ENCODE data around the gene ZMYM5. TPM values are rescaled to one million over a fixed set of nuclear protein-coding genes. Genes with fewer than 3 reads are reported as not detected.
"Not testable (repeated sequence)": the region's sequence is repeated elsewhere in the genome, so short reads cannot be mapped to it uniquely, and the experiment has no call there.

ZMYM5 gene
- total RNA-seq, 1 experiment from 2014 or later: 27.9 TPM

DNA sequence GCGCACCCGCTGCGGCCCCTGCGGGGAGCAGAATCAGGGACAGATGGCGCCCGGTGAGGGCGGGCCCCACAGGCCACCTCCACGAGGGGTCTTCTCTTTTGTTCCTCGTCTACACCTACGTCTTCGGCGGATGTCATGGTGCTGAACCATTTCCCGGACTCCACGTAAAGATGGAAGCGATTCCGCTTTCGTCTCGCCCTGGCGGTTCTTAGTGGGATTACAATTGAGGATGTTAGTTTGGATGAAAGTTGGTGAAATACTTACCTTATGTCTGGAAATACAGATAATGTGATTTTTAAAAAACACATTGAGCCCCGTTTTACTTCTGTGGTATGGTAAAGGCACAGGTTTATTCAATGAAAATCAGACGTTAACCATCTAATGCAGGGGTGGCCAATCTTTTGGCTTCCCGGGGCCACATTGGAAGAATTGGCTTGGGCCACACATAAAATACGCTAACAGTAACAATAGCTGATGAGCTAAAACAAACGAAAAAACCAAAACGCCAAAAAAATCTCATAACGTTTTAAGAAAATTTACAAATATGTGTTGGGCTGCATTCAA lies 1.4 kb upstream of the ZMYM5 start:
- H3K4me3 ChIP-seq (ENCODE audit: low read length): peak overlapping the region; percentile 75
- no peaks in the 10 kb centered on the region for H3K9me2 ChIP-seq (replicated peaks; ENCODE audit: insufficient read depth, low read length)

GRCh38 chr13:19864024-19864745 lies 736 bp upstream of the ZMYM5 start:
- Histone ChIP-seq H4K20me1 (ENCODE audit: insufficient read depth, low read depth, low read length) (no peaks in the 10 kb centered on the region), H3K9me2 (replicated peaks; ENCODE audit: insufficient read depth, low read length) (no peaks in the 10 kb centered on the region), H3K9ac (ENCODE audit: low read length) (peak overlapping the region; percentile 87), H3K79me2 (ENCODE audit: low read length) (peaks cover 29% of the 10 kb centered on the region), H3K9me3 (ENCODE audit: low read length) (no peaks in the 10 kb centered on the region), H3K36me3 (ENCODE audit: insufficient read depth, low read length) (no peaks in the 10 kb centered on the region), H2AFZ (ENCODE audit: low read length) (peak overlapping the region; percentile 81; the same call in 1 of the 2 replicates), H3K27me3 (ENCODE audit: low read length) (no peaks in the 10 kb centered on the region), H3K27ac (ENCODE audit: low read length) (peak overlapping the region; percentile 87), H3K4me2 (ENCODE audit: low read depth, low read length, poor library complexity, severe bottlenecking) (peak overlapping the region; percentile 63), H3K4me3 (ENCODE audit: low read length) (peak overlapping the region; percentile 75), H3K4me1 (ENCODE audit: low read length) (peaks cover 23% of the 10 kb centered on the region)
- peak; percentile 88 for DNase-seq

More for the DNA sequence above, 1.4 kb upstream of the ZMYM5 start:
- Histone ChIP-seq H4K20me1 (ENCODE audit: insufficient read depth, low read depth, low read length) (no peaks in the 10 kb centered on the region), H3K4me2 (ENCODE audit: low read depth, low read length, poor library complexity, severe bottlenecking) (peak overlapping the region; percentile 63), H3K27me3 (ENCODE audit: low read length) (no peaks in the 10 kb centered on the region), H3K36me3 (ENCODE audit: insufficient read depth, low read length) (no peaks in the 10 kb centered on the region), H3K27ac (ENCODE audit: low read length) (peak overlapping the region; percentile 87), H2AFZ (ENCODE audit: low read length) (peak overlapping the region; percentile 81; the same call in 1 of the 2 replicates), H3K4me1 (ENCODE audit: low read length) (peaks cover 23% of the 10 kb centered on the region), H3K9ac (ENCODE audit: low read length) (peak overlapping the region; percentile 87), H3K79me2 (ENCODE audit: low read length) (peaks cover 25% of the 10 kb centered on the region), H3K9me3 (ENCODE audit: low read length) (no peaks in the 10 kb centered on the region)
- DNase-seq: peak; percentile 91

DNA sequence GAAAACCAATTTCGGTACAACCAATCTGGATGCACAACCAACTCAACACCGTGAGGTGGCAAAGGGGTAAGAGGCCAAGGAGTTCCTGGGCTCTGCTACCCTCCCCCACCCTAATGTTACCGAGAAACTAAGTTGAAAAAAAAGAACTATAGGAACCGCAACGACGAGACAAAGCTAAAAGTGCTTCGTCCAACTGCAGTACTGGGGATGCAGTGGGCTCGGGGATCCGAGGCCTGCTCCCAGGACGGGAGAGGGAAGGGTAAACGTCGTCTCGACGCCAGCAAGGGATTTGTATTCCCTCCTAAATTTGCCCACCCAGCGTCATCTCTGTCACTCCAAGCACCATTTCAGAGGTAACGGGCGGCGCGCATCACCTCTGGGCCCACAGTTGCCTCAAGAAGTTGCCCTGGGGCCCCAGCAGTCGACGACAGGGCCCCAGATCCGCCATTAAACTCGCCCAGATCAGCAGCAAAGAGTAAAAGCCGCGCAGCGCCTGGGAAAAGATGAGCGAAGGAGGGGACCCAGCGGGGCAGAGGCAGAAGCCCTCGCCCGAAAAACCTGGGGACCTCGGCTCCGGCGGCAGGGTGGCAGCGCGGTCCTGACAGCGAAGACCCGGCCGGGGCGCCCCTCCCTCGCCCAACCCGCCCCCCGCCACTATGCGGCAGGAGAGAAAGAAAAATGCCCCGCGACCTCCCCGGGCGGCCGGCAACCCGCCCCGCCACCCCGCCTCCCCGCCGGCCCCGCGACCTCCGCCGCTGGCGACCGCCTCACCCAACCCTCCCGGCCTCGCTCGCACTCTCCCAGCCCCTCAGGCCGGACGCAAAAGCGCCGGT lies 752 bp downstream of the ZMYM5 start:
- peak overlapping the region; percentile 86 for H3K4me2 ChIP-seq (ENCODE audit: low read depth, low read length, poor library complexity, severe bottlenecking)
- DNase-seq: peak; percentile 77
- H3K9me3 ChIP-seq (ENCODE audit: low read length): no peaks in the 10 kb centered on the region
- H3K36me3 ChIP-seq (ENCODE audit: insufficient read depth, low read length): peaks cover 9% of the 10 kb centered on the region
- H3K27me3 ChIP-seq (ENCODE audit: low read length): no peaks in the 10 kb centered on the region
- H3K9ac ChIP-seq (ENCODE audit: low read length): peak overlapping the region; percentile 93
- peak overlapping the region; percentile 90 for H3K4me3 ChIP-seq (ENCODE audit: low read length)
- H2AFZ ChIP-seq (ENCODE audit: low read length): peak overlapping the region; percentile 85
- peaks cover 42% of the 10 kb centered on the region for H3K79me2 ChIP-seq (ENCODE audit: low read length)
- H3K4me1 ChIP-seq (ENCODE audit: low read length): peaks cover 23% of the 10 kb centered on the region
- peak overlapping the region; percentile 85 for H3K27ac ChIP-seq (ENCODE audit: low read length)
- no peaks in the 10 kb centered on the region for H4K20me1 ChIP-seq (ENCODE audit: insufficient read depth, low read depth, low read length)
- H3K9me2 ChIP-seq (replicated peaks; ENCODE audit: insufficient read depth, low read length): no peaks in the 10 kb centered on the region

- H3K4me2 ChIP-seq (ENCODE audit: low read depth, low read length, poor library complexity, severe bottlenecking): peak overlapping the region; percentile 86
- no peaks in the 10 kb centered on the region for H3K9me2 ChIP-seq (replicated peaks; ENCODE audit: insufficient read depth, low read length)
- DNase-seq: no peak
- no peaks in the 10 kb centered on the region for H4K20me1 ChIP-seq (ENCODE audit: insufficient read depth, low read depth, low read length)
- no peaks in the 10 kb centered on the region for H3K9me3 ChIP-seq (ENCODE audit: low read length)
- peaks cover 52% of the 10 kb centered on the region for H3K79me2 ChIP-seq (ENCODE audit: low read length)
- H2AFZ ChIP-seq (ENCODE audit: low read length): no peak overlapping the region
- peak overlapping the region; percentile 85; the same call in 1 of the 2 replicates for H3K27ac ChIP-seq (ENCODE audit: low read length)
- H3K4me1 ChIP-seq (ENCODE audit: low read length): peaks cover 23% of the 10 kb centered on the region
- H3K27me3 ChIP-seq (ENCODE audit: low read length): no peaks in the 10 kb centered on the region
- H3K4me3 ChIP-seq (ENCODE audit: low read length): peak overlapping the region; percentile 90
- H3K36me3 ChIP-seq (ENCODE audit: insufficient read depth, low read length): peaks cover 12% of the 10 kb centered on the region
- H3K9ac ChIP-seq (ENCODE audit: low read length): peak overlapping the region; percentile 93
Observed at GRCh38 chr13:19861762-19862161, 1.7 kb downstream of the ZMYM5 start.

DNA sequence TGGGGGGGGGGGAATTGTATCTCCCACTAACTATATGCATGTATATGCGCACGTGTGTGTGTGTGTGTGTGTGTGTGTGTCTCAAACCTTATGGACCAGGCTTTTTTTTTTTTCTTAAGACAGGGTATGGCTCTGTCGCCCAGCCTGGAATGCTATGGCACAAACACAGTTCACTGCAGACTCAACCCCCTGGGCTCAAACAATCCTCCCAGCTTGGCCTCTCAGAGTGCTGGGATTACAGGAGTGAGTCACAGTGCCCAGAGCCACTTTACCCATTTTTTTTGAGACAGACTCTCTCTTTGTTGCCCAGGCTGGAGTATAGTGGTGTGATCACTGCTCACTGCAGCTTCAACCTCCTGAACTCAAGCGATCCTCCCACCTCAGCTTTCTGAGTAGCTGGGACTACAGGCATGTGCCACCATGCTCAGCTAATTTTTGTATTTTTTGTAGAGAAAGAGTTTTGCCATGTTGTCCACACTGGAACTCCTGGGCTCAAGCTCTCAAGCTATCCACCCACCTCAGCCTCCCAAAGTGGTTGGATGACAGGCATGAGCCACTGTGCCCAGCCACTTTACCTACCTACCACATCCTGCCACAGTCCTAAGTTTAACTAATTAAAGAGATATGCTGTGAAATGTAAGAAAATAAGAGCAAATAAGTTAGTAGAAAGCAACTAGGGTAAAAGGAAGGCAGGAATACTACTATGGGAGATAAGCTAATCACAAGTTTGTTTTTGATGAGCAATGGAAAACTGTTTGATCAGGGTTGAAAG lies 2.4 kb downstream of the ZMYM5 start:
- Histone ChIP-seq H3K9ac (ENCODE audit: low read length) (peak overlapping the region; percentile 93), H4K20me1 (ENCODE audit: insufficient read depth, low read depth, low read length) (no peaks in the 10 kb centered on the region), H2AFZ (ENCODE audit: low read length) (no peak overlapping the region), H3K36me3 (ENCODE audit: insufficient read depth, low read length) (peaks cover 12% of the 10 kb centered on the region), H3K9me2 (replicated peaks; ENCODE audit: insufficient read depth, low read length) (no peaks in the 10 kb centered on the region), H3K27ac (ENCODE audit: low read length) (no peak overlapping the region), H3K27me3 (ENCODE audit: low read length) (no peaks in the 10 kb centered on the region), H3K4me3 (ENCODE audit: low read length) (peak overlapping the region; percentile 90), H3K79me2 (ENCODE audit: low read length) (peaks cover 58% of the 10 kb centered on the region), H3K4me1 (ENCODE audit: low read length) (peaks cover 23% of the 10 kb centered on the region), H3K4me2 (ENCODE audit: low read depth, low read length, poor library complexity, severe bottlenecking) (peak overlapping the region; percentile 86), H3K9me3 (ENCODE audit: low read length) (no peaks in the 10 kb centered on the region)
- DNase-seq: no peak

DNA sequence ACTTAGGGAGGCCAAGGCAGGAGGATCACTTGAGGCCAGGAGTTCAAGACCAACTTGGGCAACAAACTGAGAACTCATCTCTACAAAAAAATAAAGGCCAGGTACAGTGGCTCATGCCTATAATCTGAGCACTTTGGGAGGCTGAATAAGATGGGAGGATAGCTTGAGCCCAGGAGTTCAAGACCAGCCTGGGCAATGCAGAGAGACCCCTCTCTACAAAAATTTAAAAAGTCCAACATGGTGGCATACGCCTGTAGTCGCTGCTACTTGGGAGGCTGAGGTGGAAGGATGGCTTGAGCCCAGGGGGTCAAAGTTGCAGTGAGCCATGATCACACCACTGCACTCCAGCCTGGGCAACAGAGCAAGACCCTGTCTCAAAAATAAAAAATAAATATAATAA lies 5.8 kb downstream of the ZMYM5 start:
- not testable (repeated sequence) for H3K27me3 ChIP-seq (ENCODE audit: low read length); H3K4me2 ChIP-seq (ENCODE audit: low read depth, low read length, poor library complexity, severe bottlenecking); H2AFZ ChIP-seq (ENCODE audit: low read length); H4K20me1 ChIP-seq (ENCODE audit: insufficient read depth, low read depth, low read length); H3K9me3 ChIP-seq (ENCODE audit: low read length); DNase-seq; H3K4me3 ChIP-seq (ENCODE audit: low read length); H3K27ac ChIP-seq (ENCODE audit: low read length); H3K9ac ChIP-seq (ENCODE audit: low read length); H3K9me2 ChIP-seq (replicated peaks; ENCODE audit: insufficient read depth, low read length)
- peaks cover 13% of the 10 kb centered on the region for H3K36me3 ChIP-seq (ENCODE audit: insufficient read depth, low read length)
- peaks cover 83% of the 10 kb centered on the region for H3K79me2 ChIP-seq (ENCODE audit: low read length)
- peaks cover 14% of the 10 kb centered on the region for H3K4me1 ChIP-seq (ENCODE audit: low read length)

GRCh38 chr13:19852766-19853165 lies 10.7 kb downstream of the ZMYM5 start:
- peaks cover 17% of the 10 kb centered on the region; the same call in 1 of the 2 replicates for H3K36me3 ChIP-seq (ENCODE audit: insufficient read depth, low read length)

More at GRCh38 chr13:19852766-19853165, 10.7 kb downstream of the ZMYM5 start:
- Histone ChIP-seq H3K4me2 (ENCODE audit: low read depth, low read length, poor library complexity, severe bottlenecking) (no peak overlapping the region), H3K27me3 (ENCODE audit: low read length) (no peaks in the 10 kb centered on the region), H2AFZ (ENCODE audit: low read length) (no peak overlapping the region), H3K9me2 (replicated peaks; ENCODE audit: insufficient read depth, low read length) (no peaks in the 10 kb centered on the region), H3K27ac (ENCODE audit: low read length) (no peak overlapping the region), H3K79me2 (ENCODE audit: low read length) (peaks cover 86% of the 10 kb centered on the region), H3K9me3 (ENCODE audit: low read length) (no peaks in the 10 kb centered on the region), H3K4me1 (ENCODE audit: low read length) (no peaks in the 10 kb centered on the region), H4K20me1 (ENCODE audit: insufficient read depth, low read depth, low read length) (no peaks in the 10 kb centered on the region), H3K4me3 (ENCODE audit: low read length) (no peak overlapping the region), H3K9ac (ENCODE audit: low read length) (no peak overlapping the region)
- DNase-seq: no peak
